HepG2 (cell line): ENCODE results near the gene CCDC175. TPM values are rescaled to one million over a fixed set of nuclear protein-coding genes. Genes with fewer than 3 reads are reported as not detected.

Source experiments
- ATF1 ChIP-seq: IDR thresholded peaks from 2 replicates; pipeline ENCODE4 v1.6.1; 2016; ENCODE audit warnings: mild to moderate bottlenecking, control low read depth
- CENPT ChIP-seq: sonication (generic); formaldehyde crosslinking; IDR thresholded peaks from 2 replicates; pipeline ENCODE4 v1.8.0; 2022; ENCODE audit warnings: low read depth, mild to moderate bottlenecking, moderate library complexity, missing genetic modification reagents
- MIXL1 ChIP-seq: IDR thresholded peaks from 2 replicates; pipeline ENCODE4 v1.6.1; 2016
- ZFP82 ChIP-seq: sonication (generic); formaldehyde crosslinking; IDR thresholded peaks from 2 replicates; pipeline ENCODE4 v1.5.1; 2020; ENCODE audit warnings: mild to moderate bottlenecking, missing genetic modification reagents, borderline replicate concordance
- ZNF17 ChIP-seq: sonication (generic); formaldehyde crosslinking; IDR thresholded peaks from 2 replicates; pipeline ENCODE4 v1.5.0; 2020; ENCODE audit warnings: mild to moderate bottlenecking, missing genetic modification reagents
- ZNF20 ChIP-seq: sonication (generic); formaldehyde crosslinking; IDR thresholded peaks from 2 replicates; pipeline ENCODE4 v1.4.0; 2020; ENCODE audit warnings: mild to moderate bottlenecking, moderate library complexity, missing genetic modification reagents
- ZNF207 ChIP-seq: fragments of 450-650 bp; IDR thresholded peaks from 2 replicates; pipeline ENCODE4 v1.6.1; 2016; ENCODE audit warnings: antibody characterized with exemption, borderline replicate concordance
- ZNF749 ChIP-seq: sonication (generic); formaldehyde crosslinking; IDR thresholded peaks from 2 replicates; pipeline ENCODE4 v1.8.0; 2022; ENCODE audit warnings: mild to moderate bottlenecking, missing genetic modification reagents, moderate library complexity, borderline replicate concordance
- ZNF768 ChIP-seq: sonication (generic); formaldehyde crosslinking; IDR thresholded peaks from 2 replicates; pipeline ENCODE4 v1.4.0; 2020; ENCODE audit warnings: missing genetic modification reagents
- polyA plus RNA-seq, 8 experiments: library from polyadenylated mRNA; depleted of rRNA in 3 of 8; stranded (reverse) in 7 of 8; unstranded in 1 of 8; fragments of >200 nt; fragmentation: Illumina TruSeq in 4 of 8; extraction: Trizol in 4 of 8; gene quantifications; 2 replicates each; pipeline versions ENCODE4 v1.2.1 to v1.2.3, GENCODE V29; 2011 to 2016; ENCODE audit warnings: low read depth in 4 of 8, missing spikeins in 1 of 8, mixed read lengths in 1 of 8; ENCODE audit not compliant: insufficient read depth in 1 of 8
- total RNA-seq, 5 experiments: library from RNA; depleted of rRNA; stranded (reverse); fragments of >200 nt; fragmentation: Illumina TruSeq; extraction: Trizol; gene quantifications; 2 replicates each; pipeline ENCODE4 v1.2.3, GENCODE V29; 2016; ENCODE audit warnings: low read depth in 1 of 5
- TF ChIP-seq, protein P1 (sequence below): IDR thresholded peaks from 2 replicates; pipeline ENCODE4 v1.6.1; 2016; ENCODE audit warnings: low read depth, control low read depth
- TF ChIP-seq, protein P2 (sequence below): sonication (generic); formaldehyde crosslinking; IDR thresholded peaks from 2 replicates; pipeline ENCODE4 v1.4.0; 2020; ENCODE audit warnings: missing genetic modification reagents
- TF ChIP-seq, protein P3 (sequence below): sonication (generic); formaldehyde crosslinking; IDR thresholded peaks from 2 replicates; pipeline ENCODE4 v1.4.0; 2020; ENCODE audit warnings: missing genetic modification reagents, borderline replicate concordance
- TF ChIP-seq, protein P4 (sequence below): sonication (generic); formaldehyde crosslinking; IDR thresholded peaks from 2 replicates; pipeline ENCODE4 v1.5.0; 2020; ENCODE audit warnings: missing genetic modification reagents, mild to moderate bottlenecking, borderline replicate concordance
- TF ChIP-seq, protein P5 (sequence below), 2 experiments: fragments of 450-650 bp in 1 of 2; sonication (generic) in 1 of 2; formaldehyde crosslinking in 1 of 2; IDR thresholded peaks; 2 replicates each; pipeline versions ENCODE4 v1.6.1 to v1.8.0; 2016 to 2022; ENCODE audit warnings: antibody characterized with exemption in 1 of 2, mild to moderate bottlenecking in 1 of 2, missing genetic modification reagents in 1 of 2

The CCDC175 gene
- total and polyA plus RNA-seq, 2 of the 13 experiments (the other 11 are each of a cell fraction or from before 2014, with no cell fraction given) = not detected

DNA sequence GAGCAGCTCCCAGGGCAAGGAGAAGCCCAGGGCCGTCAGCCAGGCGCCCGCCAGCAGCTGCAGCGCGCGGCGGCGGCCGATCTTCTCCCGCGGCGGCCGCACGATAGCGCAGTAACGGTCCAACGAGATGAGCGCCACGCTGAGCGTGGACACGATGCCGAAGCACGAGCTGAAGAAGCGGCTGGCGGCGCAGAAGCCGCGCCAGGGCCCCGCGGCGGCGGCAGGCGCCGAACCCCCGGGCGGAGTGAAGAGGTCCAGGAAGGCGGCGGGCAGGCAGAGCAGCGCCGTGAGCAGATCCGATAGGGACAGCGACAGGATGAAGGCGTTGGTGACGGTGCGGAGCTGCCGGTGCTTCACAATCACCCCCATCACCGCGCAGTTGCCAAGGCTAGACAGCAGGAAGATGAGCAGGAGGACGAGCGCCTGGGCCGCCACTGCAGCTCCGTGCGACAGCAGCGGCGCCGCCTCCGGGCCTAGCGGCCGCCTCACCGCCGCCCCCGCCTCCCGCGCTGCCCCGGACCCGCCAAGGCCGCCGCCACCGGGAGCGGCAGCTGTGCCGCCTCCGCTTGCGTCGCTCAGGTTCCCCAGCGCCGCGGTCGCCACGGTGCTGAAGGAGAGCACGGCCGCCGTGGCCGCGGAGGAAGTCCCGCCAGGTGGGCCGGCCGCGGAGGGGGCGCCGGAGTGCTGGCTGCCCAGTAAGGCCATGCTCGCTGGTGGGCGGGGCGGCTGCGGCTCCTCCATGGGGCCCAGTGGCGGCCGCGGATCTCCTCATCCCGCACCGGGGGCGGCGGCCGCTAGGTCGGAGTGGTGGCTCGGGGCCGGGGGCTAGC is 111.9 kb downstream of the CCDC175 start (continued):
- TF ChIP-seq, protein P1, sequence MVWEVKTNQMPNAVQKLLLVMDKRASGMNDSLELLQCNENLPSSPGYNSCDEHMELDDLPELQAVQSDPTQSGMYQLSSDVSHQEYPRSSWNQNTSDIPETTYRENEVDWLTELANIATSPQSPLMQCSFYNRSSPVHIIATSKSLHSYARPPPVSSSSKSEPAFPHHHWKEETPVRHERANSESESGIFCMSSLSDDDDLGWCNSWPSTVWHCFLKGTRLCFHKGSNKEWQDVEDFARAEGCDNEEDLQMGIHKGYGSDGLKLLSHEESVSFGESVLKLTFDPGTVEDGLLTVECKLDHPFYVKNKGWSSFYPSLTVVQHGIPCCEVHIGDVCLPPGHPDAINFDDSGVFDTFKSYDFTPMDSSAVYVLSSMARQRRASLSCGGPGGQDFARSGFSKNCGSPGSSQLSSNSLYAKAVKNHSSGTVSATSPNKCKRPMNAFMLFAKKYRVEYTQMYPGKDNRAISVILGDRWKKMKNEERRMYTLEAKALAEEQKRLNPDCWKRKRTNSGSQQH = no peak
- TF ChIP-seq MIXL1 (CRISPR knock-in tag) (no peak), CENPT (no peak), ATF1 (CRISPR knock-in tag) (no peak), ZNF17 (no peak), ZFP82 (CRISPR knock-in tag) (0 out of 2 replicates have a peak, but pooled peaks have one; percentile 37), ZNF20 (CRISPR knock-in tag) (no peak), ZNF207 (no peak), ZNF768 (CRISPR knock-in tag) (peak; percentile 51; the same call in 1 of the 2 replicates), ZNF749 (CRISPR knock-in tag) (no peak)
- TF ChIP-seq, protein P2, sequence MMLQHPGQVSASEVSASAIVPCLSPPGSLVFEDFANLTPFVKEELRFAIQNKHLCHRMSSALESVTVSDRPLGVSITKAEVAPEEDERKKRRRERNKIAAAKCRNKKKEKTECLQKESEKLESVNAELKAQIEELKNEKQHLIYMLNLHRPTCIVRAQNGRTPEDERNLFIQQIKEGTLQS (CRISPR knock-in tag) = no peak
- TF ChIP-seq, protein P3, sequence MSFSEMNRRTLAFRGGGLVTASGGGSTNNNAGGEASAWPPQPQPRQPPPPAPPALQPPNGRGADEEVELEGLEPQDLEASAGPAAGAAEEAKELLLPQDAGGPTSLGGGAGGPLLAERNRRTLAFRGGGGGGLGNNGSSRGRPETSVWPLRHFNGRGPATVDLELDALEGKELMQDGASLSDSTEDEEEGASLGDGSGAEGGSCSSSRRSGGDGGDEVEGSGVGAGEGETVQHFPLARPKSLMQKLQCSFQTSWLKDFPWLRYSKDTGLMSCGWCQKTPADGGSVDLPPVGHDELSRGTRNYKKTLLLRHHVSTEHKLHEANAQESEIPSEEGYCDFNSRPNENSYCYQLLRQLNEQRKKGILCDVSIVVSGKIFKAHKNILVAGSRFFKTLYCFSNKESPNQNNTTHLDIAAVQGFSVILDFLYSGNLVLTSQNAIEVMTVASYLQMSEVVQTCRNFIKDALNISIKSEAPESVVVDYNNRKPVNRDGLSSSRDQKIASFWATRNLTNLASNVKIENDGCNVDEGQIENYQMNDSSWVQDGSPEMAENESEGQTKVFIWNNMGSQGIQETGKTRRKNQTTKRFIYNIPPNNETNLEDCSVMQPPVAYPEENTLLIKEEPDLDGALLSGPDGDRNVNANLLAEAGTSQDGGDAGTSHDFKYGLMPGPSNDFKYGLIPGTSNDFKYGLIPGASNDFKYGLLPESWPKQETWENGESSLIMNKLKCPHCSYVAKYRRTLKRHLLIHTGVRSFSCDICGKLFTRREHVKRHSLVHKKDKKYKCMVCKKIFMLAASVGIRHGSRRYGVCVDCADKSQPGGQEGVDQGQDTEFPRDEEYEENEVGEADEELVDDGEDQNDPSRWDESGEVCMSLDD (CRISPR knock-in tag) = no peak
- TF ChIP-seq, protein P4, sequence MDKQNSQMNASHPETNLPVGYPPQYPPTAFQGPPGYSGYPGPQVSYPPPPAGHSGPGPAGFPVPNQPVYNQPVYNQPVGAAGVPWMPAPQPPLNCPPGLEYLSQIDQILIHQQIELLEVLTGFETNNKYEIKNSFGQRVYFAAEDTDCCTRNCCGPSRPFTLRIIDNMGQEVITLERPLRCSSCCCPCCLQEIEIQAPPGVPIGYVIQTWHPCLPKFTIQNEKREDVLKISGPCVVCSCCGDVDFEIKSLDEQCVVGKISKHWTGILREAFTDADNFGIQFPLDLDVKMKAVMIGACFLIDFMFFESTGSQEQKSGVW = no peak
- TF ChIP-seq, protein P5, sequence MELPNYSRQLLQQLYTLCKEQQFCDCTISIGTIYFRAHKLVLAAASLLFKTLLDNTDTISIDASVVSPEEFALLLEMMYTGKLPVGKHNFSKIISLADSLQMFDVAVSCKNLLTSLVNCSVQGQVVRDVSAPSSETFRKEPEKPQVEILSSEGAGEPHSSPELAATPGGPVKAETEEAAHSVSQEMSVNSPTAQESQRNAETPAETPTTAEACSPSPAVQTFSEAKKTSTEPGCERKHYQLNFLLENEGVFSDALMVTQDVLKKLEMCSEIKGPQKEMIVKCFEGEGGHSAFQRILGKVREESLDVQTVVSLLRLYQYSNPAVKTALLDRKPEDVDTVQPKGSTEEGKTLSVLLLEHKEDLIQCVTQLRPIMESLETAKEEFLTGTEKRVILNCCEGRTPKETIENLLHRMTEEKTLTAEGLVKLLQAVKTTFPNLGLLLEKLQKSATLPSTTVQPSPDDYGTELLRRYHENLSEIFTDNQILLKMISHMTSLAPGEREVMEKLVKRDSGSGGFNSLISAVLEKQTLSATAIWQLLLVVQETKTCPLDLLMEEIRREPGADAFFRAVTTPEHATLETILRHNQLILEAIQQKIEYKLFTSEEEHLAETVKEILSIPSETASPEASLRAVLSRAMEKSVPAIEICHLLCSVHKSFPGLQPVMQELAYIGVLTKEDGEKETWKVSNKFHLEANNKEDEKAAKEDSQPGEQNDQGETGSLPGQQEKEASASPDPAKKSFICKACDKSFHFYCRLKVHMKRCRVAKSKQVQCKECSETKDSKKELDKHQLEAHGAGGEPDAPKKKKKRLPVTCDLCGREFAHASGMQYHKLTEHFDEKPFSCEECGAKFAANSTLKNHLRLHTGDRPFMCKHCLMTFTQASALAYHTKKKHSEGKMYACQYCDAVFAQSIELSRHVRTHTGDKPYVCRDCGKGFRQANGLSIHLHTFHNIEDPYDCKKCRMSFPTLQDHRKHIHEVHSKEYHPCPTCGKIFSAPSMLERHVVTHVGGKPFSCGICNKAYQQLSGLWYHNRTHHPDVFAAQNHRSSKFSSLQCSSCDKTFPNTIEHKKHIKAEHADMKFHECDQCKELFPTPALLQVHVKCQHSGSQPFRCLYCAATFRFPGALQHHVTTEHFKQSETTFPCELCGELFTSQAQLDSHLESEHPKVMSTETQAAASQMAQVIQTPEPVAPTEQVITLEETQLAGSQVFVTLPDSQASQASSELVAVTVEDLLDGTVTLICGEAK (IDR thresholded peaks at IDR 0.05) = no peak
- TF ChIP-seq, protein P5 (CRISPR knock-in tag; IDR thresholded peaks at IDR 0.05) = no peak
